Measurements from ENCODE around the gene LRRC17. TPM values are rescaled to one million over a fixed set of nuclear protein-coding genes. Genes with fewer than 3 reads are reported as not detected.

LRRC17 gene
- polyA plus RNA-seq (2011; rRNA removed) (813 and 964 TPM in 2 replicates), polyA minus RNA-seq (2011; rRNA and poly(A)+ RNA removed) (234 and 241 TPM in 2 replicates)

- CTCF ChIA-PET = interaction anchor here (1.3 kb wide), 1 partner anchor 150 kb away, joined by 13 read pairs; no protein-coding TSS in a partner anchor
These were observed at the start of gene LRRC17 for GRCh38 chr7:102912742-102913141. LRRC17 (plus strand) TSS chr7:102913000; CDS start chr7:102933914, 20,914 bp downstream.

GRCh38 chr7:102864958-102865357, 47.8 kb upstream of the LRRC17 start:
- no peak for DNase-seq (ENCODE audit: low read depth, low spot score)
- H3K27ac ChIP-seq (ENCODE audit: low read depth, low read length) = no peak overlapping the region
- POLR2A ChIA-PET = no interaction called here
- H3K27me3 ChIP-seq (ENCODE audit: control insufficient read depth, insufficient read depth, low read length) = no peaks in the 10 kb centered on the region
- CTCF ChIA-PET = no interaction called here
- no peaks in the 10 kb centered on the region; the same call in 1 of the 2 replicates for H3K9me3 ChIP-seq (ENCODE audit: control insufficient read depth, insufficient read depth, low read length)
- no peak for TF ChIP-seq CTCF (IDR thresholded peaks at IDR 0.05; ENCODE audit: low read depth, low read length)
- no peak overlapping the region for H3K4me3 ChIP-seq (ENCODE audit: low read depth, low read length)

More at GRCh38 chr7:102912742-102913141, at the start of gene LRRC17:
- Histone ChIP-seq H3K9me3 (ENCODE audit: control insufficient read depth, insufficient read depth, low read length) (no peaks in the 10 kb centered on the region), H3K27me3 (ENCODE audit: control insufficient read depth, insufficient read depth, low read length) (no peaks in the 10 kb centered on the region), H3K27ac (ENCODE audit: low read depth, low read length) (peak within 1 kb of the TSS; percentile 83), H3K4me3 (ENCODE audit: low read depth, low read length) (peak within 1 kb of the TSS; percentile 71)
- DNase-seq (ENCODE audit: low read depth, low spot score) = peak; percentile 93
- POLR2A ChIA-PET = interaction anchor here (0.6 to 3.2 kb wide), 11 partner anchors 17 to 162 kb away, joined by 3 to 22 read pairs (median 5); partner anchors contain the start of genes ARMC10 and FBXL13
- TF ChIP-seq CTCF (IDR thresholded peaks at IDR 0.05; ENCODE audit: low read depth, low read length) = no peak

- no peak overlapping the region for H3K4me3 ChIP-seq (ENCODE audit: low read depth, low read length)
- no peaks in the 10 kb centered on the region; the same call in 1 of the 2 replicates for H3K9me3 ChIP-seq (ENCODE audit: control insufficient read depth, insufficient read depth, low read length)
- POLR2A ChIA-PET = no interaction called here
- H3K27me3 ChIP-seq (ENCODE audit: control insufficient read depth, insufficient read depth, low read length) = no peaks in the 10 kb centered on the region
- H3K27ac ChIP-seq (ENCODE audit: low read depth, low read length) = no peak overlapping the region
- CTCF ChIA-PET = no interaction called here
- no peak for DNase-seq (ENCODE audit: low read depth, low spot score)
- no peak for TF ChIP-seq CTCF (IDR thresholded peaks at IDR 0.05; ENCODE audit: low read depth, low read length)
These were observed 46.1 kb upstream of the LRRC17 start for GRCh38 chr7:102866535-102867215.

DNA sequence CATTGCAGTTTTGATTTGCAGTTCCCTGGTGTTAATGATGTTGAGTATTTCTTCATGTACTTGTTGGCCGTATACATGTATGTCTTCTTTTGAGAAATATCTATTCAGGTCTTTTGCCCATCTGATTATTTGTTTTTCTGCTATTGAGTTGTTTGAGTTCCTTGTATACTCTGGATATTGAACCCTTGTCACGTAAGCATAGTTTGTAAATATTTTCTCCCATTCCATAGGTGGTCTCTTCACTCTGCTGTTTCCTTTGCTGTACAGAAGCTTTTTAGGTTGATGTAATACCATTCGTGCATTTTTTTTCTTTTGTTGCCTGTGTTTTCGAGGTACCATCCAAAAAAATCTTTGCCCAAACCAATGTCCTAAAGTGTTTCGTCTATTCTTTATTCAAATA, 43.6 kb upstream of the LRRC17 start:
- ChIA-PET POLR2A (interaction anchor here (0.6 kb wide), 1 partner anchor 43 kb away, joined by 4 read pairs; the partner anchor contains the start of gene LRRC17), CTCF (no interaction called here)
- DNase-seq (ENCODE audit: low read depth, low spot score) = no peak
- no peak for TF ChIP-seq CTCF (IDR thresholded peaks at IDR 0.05; ENCODE audit: low read depth, low read length)
- H3K27ac ChIP-seq (ENCODE audit: low read depth, low read length) = no peak overlapping the region
- no peaks in the 10 kb centered on the region; the same call in 1 of the 2 replicates for H3K9me3 ChIP-seq (ENCODE audit: control insufficient read depth, insufficient read depth, low read length)
- no peak overlapping the region for H3K4me3 ChIP-seq (ENCODE audit: low read depth, low read length)
- H3K27me3 ChIP-seq (ENCODE audit: control insufficient read depth, insufficient read depth, low read length) = no peaks in the 10 kb centered on the region

DNA sequence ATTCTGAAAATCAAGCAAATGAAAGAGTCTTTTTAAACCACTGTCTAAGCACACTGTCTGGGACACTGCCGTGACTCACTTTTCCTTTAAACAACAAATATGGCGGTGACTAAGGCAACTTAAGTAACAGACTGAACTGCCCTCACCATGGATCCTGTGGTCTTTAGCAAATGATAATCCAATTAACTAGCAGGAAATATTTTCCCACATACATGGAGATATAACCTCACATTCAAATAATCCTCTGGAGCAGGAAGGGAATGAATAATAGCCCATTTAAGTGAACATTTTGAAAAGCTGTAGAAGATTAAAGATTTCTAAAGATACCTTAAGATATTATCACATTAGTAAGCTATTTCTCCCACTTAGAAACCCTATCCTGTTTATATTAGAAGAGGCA, 40.3 kb upstream of the LRRC17 start:
- Histone ChIP-seq H3K27ac (ENCODE audit: low read depth, low read length) (peak overlapping the region; percentile 72), H3K4me3 (ENCODE audit: low read depth, low read length) (no peak overlapping the region)
- POLR2A ChIA-PET = interaction anchor here (1.0 to 1.1 kb wide), 2 partner anchors 41 to 189 kb away, joined by 3 read pairs; partner anchors contain the start of gene LRRC17

More for the DNA sequence above, 40.3 kb upstream of the LRRC17 start:
- Histone ChIP-seq H3K27me3 (ENCODE audit: control insufficient read depth, insufficient read depth, low read length) (no peaks in the 10 kb centered on the region), H3K9me3 (ENCODE audit: control insufficient read depth, insufficient read depth, low read length) (no peaks in the 10 kb centered on the region; the same call in 1 of the 2 replicates)
- TF ChIP-seq CTCF (IDR thresholded peaks at IDR 0.05; ENCODE audit: low read depth, low read length) = no peak
- peak; percentile 74 for DNase-seq (ENCODE audit: low read depth, low spot score)
- CTCF ChIA-PET = interaction anchor here (1.1 to 1.3 kb wide), 2 partner anchors 18 to 190 kb away, joined by 3 to 4 read pairs; no protein-coding TSS in a partner anchor

Data from AG04450 (cell line).